Transverse colon (tissue), 3 donors: ENCODE results near the gene MARVELD3.

Experiments
- CTCF ChIP-seq, 5 experiments: fragments of 200-600 bp in 3 of 5; fragments of 450-650 bp in 2 of 5; sonication (generic) in 3 of 5; IDR thresholded peaks; 1 replicate in 2 of 5; 2 replicates in 3 of 5; pipeline ENCODE4 v1.5.1; 2016 to 2017; ENCODE audit warnings: antibody characterized with exemption in 5 of 5, inconsistent platforms in 3 of 5, mild to moderate bottlenecking in 2 of 5, moderate library complexity in 1 of 5
- EP300 ChIP-seq: sonication (generic); formaldehyde crosslinking; IDR thresholded peaks from one replicate; pipeline ENCODE4 v1.6.1; 2017; ENCODE audit warnings: antibody characterized with exemption, low read depth

GRCh38 chr16:71637398-71637797 lies 11.4 kb downstream of the MARVELD3 start:
- TF ChIP-seq CTCF (IDR thresholded peaks at IDR 0.05): no peak
- no peak for TF ChIP-seq EP300
